Adipocyte (in vitro differentiated cells): ENCODE data around the gene RGP1.
A peak's percentile ranks its signal among the peaks of the same experiment; 100 is the strongest.

Experiments
- DNase-seq: peaks from one replicate; pipeline ENCODE4 v3.0.0-alpha.2; 2015; ENCODE audit warnings: low read depth
- H3K27me3 ChIP-seq: replicated peaks from 2 replicates; pipeline ENCODE4 v1.7.0; 2013; ENCODE audit warnings: mild to moderate bottlenecking, low read length, moderate library complexity; ENCODE audit not compliant: control insufficient read depth, insufficient read depth
- H3K36me3 ChIP-seq: 2 replicates; pipeline ENCODE4 v1.7.0; 2013; ENCODE audit warnings: low read length, mild to moderate bottlenecking, moderate library complexity; ENCODE audit not compliant: control insufficient read depth, insufficient read depth, severe bottlenecking
- H3K4me1 ChIP-seq: 2 replicates; pipeline ENCODE4 v1.7.0; 2013; ENCODE audit warnings: mild to moderate bottlenecking, low read length, moderate library complexity; ENCODE audit not compliant: control insufficient read depth, insufficient read depth
- H3K4me3 ChIP-seq: 2 replicates; pipeline ENCODE4 v1.7.0; 2013; ENCODE audit warnings: mild to moderate bottlenecking, low read length, moderate library complexity
- H3K9ac ChIP-seq: 2 replicates; pipeline ENCODE4 v1.7.0; 2013; ENCODE audit warnings: mild to moderate bottlenecking, low read length, moderate library complexity
- H3K9me3 ChIP-seq: 2 replicates; pipeline ENCODE4 v1.7.0; 2013; ENCODE audit warnings: mild to moderate bottlenecking, low read length, moderate library complexity; ENCODE audit not compliant: control insufficient read depth

RGP1 gene

GRCh38 chr9:35711501-35712428 is 37.3 kb upstream of the RGP1 start:
- H3K4me3 ChIP-seq, result no peak overlapping the region
- no peaks in the 10 kb centered on the region for H3K4me1 ChIP-seq
- no peaks in the 10 kb centered on the region for H3K9me3 ChIP-seq
- H3K9ac ChIP-seq, result no peak overlapping the region
- peaks cover 96% of the 10 kb centered on the region for H3K36me3 ChIP-seq
- no peaks in the 10 kb centered on the region for H3K27me3 ChIP-seq
- DNase-seq, result no peak

GRCh38 chr9:35712762-35713400 is 36.2 kb upstream of the RGP1 start:
- Histone ChIP-seq H3K36me3 (peaks cover 96% of the 10 kb centered on the region), H3K9ac (no peak overlapping the region)
- no peak for DNase-seq

DNA sequence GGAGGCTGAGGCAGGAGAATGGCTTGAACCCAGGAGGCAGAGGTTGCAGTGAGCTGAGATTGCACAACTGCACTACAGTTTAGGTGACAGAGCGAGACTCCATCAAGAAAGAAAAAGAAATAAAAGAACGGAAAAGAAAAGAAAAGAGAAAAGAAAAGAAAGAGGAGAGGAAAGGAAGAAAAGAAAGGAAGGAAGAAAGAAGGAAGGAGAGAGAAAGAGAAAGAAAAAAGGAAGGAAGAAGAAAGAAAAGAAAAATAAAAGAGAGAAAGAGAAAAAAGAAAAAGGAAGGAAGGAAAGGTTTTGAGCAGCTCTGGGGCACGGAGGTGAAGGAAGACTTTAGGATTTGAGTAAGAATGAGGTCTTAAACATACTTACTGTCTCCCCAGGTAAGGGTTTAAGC is 35.5 kb upstream of the RGP1 start:
- H3K4me1 ChIP-seq, result no peaks in the 10 kb centered on the region
- DNase-seq, result no peak
- H3K4me3 ChIP-seq, result no peak overlapping the region
- no peaks in the 10 kb centered on the region for H3K9me3 ChIP-seq
- H3K9ac ChIP-seq, result no peak overlapping the region
- H3K36me3 ChIP-seq, result peaks cover 96% of the 10 kb centered on the region
- no peaks in the 10 kb centered on the region for H3K27me3 ChIP-seq

More at GRCh38 chr9:35712762-35713400, 36.2 kb upstream of the RGP1 start:
- no peaks in the 10 kb centered on the region for H3K27me3 ChIP-seq
- no peaks in the 10 kb centered on the region for H3K4me1 ChIP-seq
- no peaks in the 10 kb centered on the region for H3K9me3 ChIP-seq
- no peak overlapping the region for H3K4me3 ChIP-seq

DNA sequence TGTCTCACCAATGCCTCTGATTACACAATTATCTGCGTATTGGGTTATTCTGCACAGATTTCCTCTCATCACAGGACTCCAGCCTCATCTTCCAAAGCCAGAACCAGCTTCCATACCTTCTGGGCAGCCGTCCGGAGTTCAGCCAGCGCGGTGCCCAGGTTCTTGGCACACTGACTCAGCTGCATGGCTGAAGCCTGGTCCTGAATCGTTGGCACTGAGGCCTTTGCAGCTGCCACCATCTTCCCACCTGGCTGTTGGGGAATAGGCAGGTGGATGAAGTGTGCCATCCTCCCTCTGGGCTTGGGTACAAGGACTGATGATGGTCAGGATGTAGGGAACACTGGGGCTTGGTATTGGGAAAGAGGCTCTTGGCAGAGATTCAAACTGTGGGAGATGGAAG is 35.0 kb upstream of the RGP1 start:
- H3K9me3 ChIP-seq, result no peaks in the 10 kb centered on the region
- no peak for DNase-seq
- peaks cover 96% of the 10 kb centered on the region for H3K36me3 ChIP-seq
- no peaks in the 10 kb centered on the region for H3K4me1 ChIP-seq
- H3K27me3 ChIP-seq, result no peaks in the 10 kb centered on the region
- no peak overlapping the region for H3K4me3 ChIP-seq
- H3K9ac ChIP-seq, result no peak overlapping the region

- Histone ChIP-seq H3K9ac (peak overlapping the region; percentile 33), H3K4me1 (no peaks in the 10 kb centered on the region), H3K9me3 (no peaks in the 10 kb centered on the region), H3K4me3 (no peak overlapping the region), H3K36me3 (peaks cover 98% of the 10 kb centered on the region), H3K27me3 (no peaks in the 10 kb centered on the region)
- no peak for DNase-seq
Measured at GRCh38 chr9:35714579-35715252, 34.4 kb upstream of the RGP1 start.

DNA sequence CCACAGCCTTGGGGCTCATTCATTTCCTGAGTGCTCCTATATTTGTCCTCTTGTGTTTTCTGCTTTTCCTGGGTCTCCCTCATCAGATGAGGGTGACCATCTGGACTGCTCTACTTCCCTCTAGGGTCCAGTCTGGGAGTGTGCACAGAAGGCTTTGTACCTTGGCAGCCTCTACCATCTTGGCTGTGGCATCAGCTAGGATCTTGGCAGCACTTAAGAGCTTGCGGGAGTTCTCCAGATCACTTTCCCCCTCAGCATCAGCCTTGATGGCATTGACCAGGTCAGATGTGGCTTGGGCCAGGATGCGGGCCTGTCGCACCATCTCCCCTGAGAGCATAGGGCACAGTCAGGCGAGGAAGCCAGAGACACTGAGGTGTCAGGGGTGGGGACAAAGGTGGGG is 32.9 kb upstream of the RGP1 start:
- no peak for DNase-seq
- Histone ChIP-seq H3K9ac (peak overlapping the region; percentile 19), H3K36me3 (peaks cover 100% of the 10 kb centered on the region), H3K4me1 (no peaks in the 10 kb centered on the region), H3K4me3 (no peak overlapping the region), H3K27me3 (no peaks in the 10 kb centered on the region), H3K9me3 (no peaks in the 10 kb centered on the region)

DNA sequence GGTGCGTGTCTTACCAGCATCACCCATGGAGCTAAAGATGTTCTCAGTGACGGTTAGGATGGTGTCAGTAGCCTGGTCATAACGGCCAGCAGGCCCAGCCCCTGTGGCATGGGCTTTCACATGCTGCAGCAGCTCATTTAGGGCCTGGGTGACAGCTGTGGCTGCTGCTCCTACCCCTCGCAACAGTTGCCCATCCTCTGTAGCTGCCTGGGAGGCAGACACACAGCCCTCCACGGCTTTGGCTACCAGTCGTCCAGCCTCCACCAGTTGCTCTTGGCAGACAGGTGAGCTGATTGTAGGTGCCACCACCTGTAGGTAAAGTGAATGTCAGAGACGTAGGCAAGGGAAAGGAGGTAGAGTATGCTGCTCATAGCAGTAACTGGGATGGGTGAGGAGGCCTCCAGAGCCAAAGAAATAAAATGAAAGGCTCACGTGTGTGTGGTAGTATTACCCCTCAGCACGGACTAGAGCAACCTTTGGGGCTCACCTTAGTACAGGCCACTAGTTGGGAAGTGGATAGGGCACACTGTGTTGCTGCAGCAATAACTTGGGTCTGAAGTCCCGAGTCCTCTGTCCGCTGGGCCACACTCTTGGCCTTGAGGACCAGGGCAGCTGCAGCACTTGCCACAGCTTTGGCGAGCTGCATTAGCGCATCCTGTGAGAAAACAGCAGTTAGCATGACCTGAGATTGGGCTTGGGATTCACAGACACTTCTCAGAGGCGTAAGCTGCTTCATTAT is 31.8 kb upstream of the RGP1 start:
- no peaks in the 10 kb centered on the region for H3K27me3 ChIP-seq
- no peaks in the 10 kb centered on the region for H3K4me1 ChIP-seq
- H3K36me3 ChIP-seq, result peaks cover 100% of the 10 kb centered on the region
- H3K9me3 ChIP-seq, result no peaks in the 10 kb centered on the region
- H3K4me3 ChIP-seq, result no peak overlapping the region
- no peak for DNase-seq
- H3K9ac ChIP-seq, result no peak overlapping the region

DNA sequence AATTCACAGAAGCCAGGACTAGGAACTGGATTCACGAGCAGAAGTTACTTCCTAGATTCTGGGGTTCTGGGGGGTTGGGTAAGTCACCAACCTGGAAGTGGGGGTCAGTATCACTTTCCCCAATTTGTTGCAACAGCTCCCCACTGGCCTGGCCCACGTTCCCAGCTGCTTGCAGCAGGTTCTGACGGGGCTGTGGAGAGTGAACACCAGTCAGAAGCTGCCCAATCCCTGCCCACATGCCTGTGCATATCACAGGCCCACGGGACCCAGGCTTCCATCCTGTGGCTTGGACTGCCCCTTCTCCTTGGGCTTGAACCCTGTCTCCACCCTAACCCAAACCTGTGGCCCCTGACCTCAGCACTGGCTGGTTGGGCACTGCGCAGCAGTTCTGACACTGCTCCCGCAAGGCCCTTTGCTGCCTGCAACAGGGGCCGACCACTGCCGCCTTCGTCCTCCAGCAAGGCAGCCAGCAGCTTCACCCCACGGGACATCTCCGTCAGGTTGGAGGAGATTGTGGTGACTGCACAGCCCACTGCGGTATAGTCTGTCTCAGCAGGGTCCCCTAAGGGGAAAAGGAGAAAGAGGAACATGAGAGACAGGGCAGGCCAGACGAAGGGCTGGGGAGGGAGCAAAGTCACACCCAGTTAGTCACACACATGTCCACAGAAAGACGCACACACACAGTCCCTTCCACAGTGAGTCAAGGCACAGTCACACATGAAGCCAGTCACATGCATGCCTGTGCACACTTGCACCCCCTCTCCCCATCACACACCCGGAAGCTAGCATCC is 30.2 kb upstream of the RGP1 start:
- Histone ChIP-seq H3K36me3 (peaks cover 100% of the 10 kb centered on the region), H3K27me3 (no peaks in the 10 kb centered on the region), H3K9me3 (no peaks in the 10 kb centered on the region), H3K4me1 (no peaks in the 10 kb centered on the region), H3K9ac (peak overlapping the region; percentile 8), H3K4me3 (no peak overlapping the region)
- DNase-seq, result no peak

DNA sequence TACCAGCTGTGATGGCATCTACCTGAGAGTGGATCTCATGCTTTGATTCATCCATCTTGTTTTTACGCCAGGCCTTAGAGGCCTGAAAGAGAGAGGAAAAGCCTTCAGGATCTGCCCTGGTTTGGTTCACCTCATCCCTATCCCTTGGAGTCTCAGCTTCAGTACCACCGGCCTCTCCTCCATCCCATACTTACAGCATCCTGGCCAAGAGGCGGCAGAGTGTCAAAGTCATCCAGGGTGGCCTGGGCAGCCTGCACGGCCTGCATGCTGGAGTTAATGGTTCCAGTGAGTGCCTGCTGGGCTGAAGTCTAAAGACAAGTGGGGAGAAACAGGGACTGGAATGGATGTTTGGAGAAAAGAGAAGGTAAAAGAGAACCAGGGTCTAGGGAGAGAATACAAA is 29.5 kb upstream of the RGP1 start:
- no peaks in the 10 kb centered on the region for H3K4me1 ChIP-seq
- H3K9me3 ChIP-seq, result no peaks in the 10 kb centered on the region
- H3K9ac ChIP-seq, result no peak overlapping the region
- no peak for DNase-seq
- H3K27me3 ChIP-seq, result no peaks in the 10 kb centered on the region
- H3K4me3 ChIP-seq, result no peak overlapping the region
- H3K36me3 ChIP-seq, result peaks cover 100% of the 10 kb centered on the region

- peaks cover 73% of the 10 kb centered on the region for H3K36me3 ChIP-seq
- H3K4me3 ChIP-seq, result no peak overlapping the region
- H3K4me1 ChIP-seq, result peaks cover 26% of the 10 kb centered on the region
- no peaks in the 10 kb centered on the region for H3K9me3 ChIP-seq
- DNase-seq, result no peak
- no peaks in the 10 kb centered on the region for H3K27me3 ChIP-seq
- H3K9ac ChIP-seq, result no peak overlapping the region
Measured at GRCh38 chr9:35723426-35723825, 25.7 kb upstream of the RGP1 start.
